NCI-H1930 (cell line): ENCODE measurements around the gene GLO1.
"Not testable (repeated sequence)": the region's sequence is repeated elsewhere in the genome, so short reads cannot be mapped to it uniquely, and the experiment has no call there.

Source experiments
- DNase-seq, 2 experiments: peaks; one replicate each; lab custom pipeline; 2025; lab: John Stamatoyannopoulos, UW

GLO1 gene

GRCh38 chr6:38705924-38706323, 3.0 kb upstream of the GLO1 start:
- no peak for DNase-seq

GRCh38 chr6:38703949-38704590, 1.1 kb upstream of the GLO1 start:
- no peak for DNase-seq

GRCh38 chr6:38701551-38701950, 1.4 kb downstream of the GLO1 start:
- DNase-seq: no peak

GRCh38 chr6:38699702-38700101, 3.2 kb downstream of the GLO1 start:
- not testable (repeated sequence) for DNase-seq

- DNase-seq: no peak
Measured at GRCh38 chr6:38697846-38698245, 5.1 kb downstream of the GLO1 start.

- no peak for DNase-seq
Measured at GRCh38 chr6:38696345-38696744, 6.6 kb downstream of the GLO1 start.

- no peak for DNase-seq
Measured at GRCh38 chr6:38695933-38696332, 7.0 kb downstream of the GLO1 start.

- no peak for DNase-seq
Measured at GRCh38 chr6:38695227-38695900, 7.6 kb downstream of the GLO1 start.

GRCh38 chr6:38688579-38689087, 14.3 kb downstream of the GLO1 start:
- DNase-seq: no peak

- no peak for DNase-seq
Measured at GRCh38 chr6:38687549-38687948, 15.4 kb downstream of the GLO1 start.

GRCh38 chr6:38687043-38687353, 15.9 kb downstream of the GLO1 start:
- no peak for DNase-seq

- DNase-seq: no peak
Measured at GRCh38 chr6:38686270-38687042, 16.5 kb downstream of the GLO1 start.

GRCh38 chr6:38684904-38685303, 18.0 kb downstream of the GLO1 start:
- DNase-seq: no peak

GRCh38 chr6:38684237-38684636, 18.7 kb downstream of the GLO1 start:
- DNase-seq: no peak

GRCh38 chr6:38681850-38682249, 21.1 kb downstream of the GLO1 start:
- no peak for DNase-seq

GRCh38 chr6:38679668-38680067, 23.3 kb downstream of the GLO1 start:
- DNase-seq: no peak

- no peak for DNase-seq
Measured at GRCh38 chr6:38678178-38678760, 24.7 kb downstream of the GLO1 start.

GRCh38 chr6:38676974-38677544, 25.9 kb downstream of the GLO1 start:
- no peak for DNase-seq

- DNase-seq: no peak
Measured at GRCh38 chr6:38676236-38676973, 26.5 kb downstream of the GLO1 start.

GRCh38 chr6:38673397-38674165, 29.4 kb downstream of the GLO1 start:
- no peak for DNase-seq
